Uterus (tissue), 4 donors: Measurements from ENCODE around the gene OPCML. TPM values are rescaled to one million over a fixed set of nuclear protein-coding genes. Genes with fewer than 3 reads are reported as not detected.

ENCODE experiments used
- DNase-seq, 2 donors: peaks; one replicate each; pipeline ENCODE4 v3.0.0-alpha.2; 2019 to 2020
- H3K27ac ChIP-seq, 2 donors: fragments of 200-600 bp; sonication (generic); 1 replicate in 1 of 2; 2 replicates in 1 of 2; pipeline ENCODE4 v1.5.1; 2016 to 2018
- H3K27me3 ChIP-seq, 2 donors: fragments of 200-600 bp; sonication (generic); one replicate each; pipeline ENCODE4 v1.5.1; 2018 to 2019; ENCODE audit warnings: control low read depth in 1 of 2
- H3K36me3 ChIP-seq, 2 donors: fragments of 200-600 bp; sonication (generic); one replicate each; pipeline ENCODE4 v1.5.1; 2019; ENCODE audit warnings: control low read depth in 1 of 2
- H3K4me1 ChIP-seq, 2 donors: fragments of 200-600 bp; sonication (generic); one replicate each; pipeline ENCODE4 v1.5.1; 2018 to 2019; ENCODE audit warnings: control low read depth in 1 of 2
- H3K4me3 ChIP-seq, 2 donors: fragments of 200-600 bp; sonication (generic); 1 replicate in 1 of 2; 2 replicates in 1 of 2; pipeline ENCODE4 v1.5.1; 2018 to 2019; ENCODE audit warnings: mild to moderate bottlenecking in 1 of 2
- H3K9me3 ChIP-seq, 2 donors: fragments of 200-600 bp; sonication (generic); one replicate each; pipeline ENCODE4 v1.5.1; 2019; ENCODE audit warnings: control low read depth in 1 of 2
- CTCF ChIP-seq, 4 experiments: fragments of 200-600 bp in 2 of 4; fragments of 450-650 bp in 2 of 4; sonication (generic) in 2 of 4; IDR thresholded peaks; one replicate each; pipeline ENCODE4 v1.5.1; 2016 to 2019; ENCODE audit warnings: antibody characterized with exemption in 4 of 4, mild to moderate bottlenecking in 2 of 4, moderate library complexity in 1 of 4
- POLR2A ChIP-seq, 2 donors: fragments of 450-650 bp; IDR thresholded peaks; one replicate each; pipeline ENCODE4 v1.6.1; 2016; ENCODE audit warnings: antibody characterized with exemption in 2 of 2, mild to moderate bottlenecking in 1 of 2, moderate library complexity in 1 of 2
- intact Hi-C: fragments of 100-400 bp; cut with DNase I; formaldehyde crosslinking; loops from one replicate; pipeline ENCODE4 v1.15.1; 2023; ENCODE audit warnings: low total_unique reads
- total RNA-seq, 4 donors: library from RNA; depleted of rRNA in 3 of 4; stranded (reverse); fragments of >200 nt in 3 of 4; gene quantifications; one replicate each; pipeline versions ENCODE4 v1.1.0 to v1.2.4, GENCODE V29; 2014 to 2023
- donor health status: DM: yes; HTN: yes; CAD: no.

Gene OPCML
- total RNA-seq, 4 donors from 2014 or later: under 0.01 to 3.9 (median 1.7) TPM

DNA sequence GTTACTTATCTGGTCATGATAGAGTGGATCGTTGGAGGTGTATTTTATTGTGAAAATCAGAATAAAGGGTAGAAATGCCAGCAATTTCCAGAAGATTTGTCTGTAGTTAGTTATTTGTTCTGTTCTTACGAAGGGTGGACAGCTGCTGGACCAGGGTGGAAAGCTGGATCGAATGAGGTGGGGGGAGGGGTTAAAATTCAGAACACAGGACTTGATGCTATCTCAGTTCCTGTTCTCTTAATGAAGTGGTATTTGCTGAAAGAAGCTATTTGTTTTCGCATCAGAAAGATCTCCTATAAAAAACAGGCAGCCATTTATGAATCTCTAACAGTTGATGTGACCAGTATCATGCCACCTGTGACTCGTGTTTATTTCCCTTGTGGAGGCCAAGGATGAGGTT, 556.2 kb downstream of the OPCML start:
- no peaks in the 10 kb centered on the region for H3K36me3 ChIP-seq
- H3K4me1 ChIP-seq: no peaks in the 10 kb centered on the region
- H3K27me3 ChIP-seq: no peaks in the 10 kb centered on the region
- H3K27ac ChIP-seq: no peak overlapping the region
- H3K9me3 ChIP-seq: no peaks in the 10 kb centered on the region
- no peak overlapping the region for H3K4me3 ChIP-seq
- DNase-seq: no peak
- TF ChIP-seq CTCF (IDR thresholded peaks at IDR 0.05) (no peak), POLR2A (IDR thresholded peaks at IDR 0.05) (no peak)
- intact Hi-C loops: no loop called here

GRCh38 chr11:132973686-132974085, 558.6 kb downstream of the OPCML start:
- Histone ChIP-seq H3K4me3 (no peak overlapping the region), H3K27ac (no peak overlapping the region), H3K27me3 (no peaks in the 10 kb centered on the region), H3K36me3 (no peaks in the 10 kb centered on the region), H3K4me1 (no peaks in the 10 kb centered on the region), H3K9me3 (no peaks in the 10 kb centered on the region)
- TF ChIP-seq CTCF (IDR thresholded peaks at IDR 0.05) (no peak), POLR2A (IDR thresholded peaks at IDR 0.05) (no peak)
- intact Hi-C loops: no loop called here
- DNase-seq: no peak

DNA sequence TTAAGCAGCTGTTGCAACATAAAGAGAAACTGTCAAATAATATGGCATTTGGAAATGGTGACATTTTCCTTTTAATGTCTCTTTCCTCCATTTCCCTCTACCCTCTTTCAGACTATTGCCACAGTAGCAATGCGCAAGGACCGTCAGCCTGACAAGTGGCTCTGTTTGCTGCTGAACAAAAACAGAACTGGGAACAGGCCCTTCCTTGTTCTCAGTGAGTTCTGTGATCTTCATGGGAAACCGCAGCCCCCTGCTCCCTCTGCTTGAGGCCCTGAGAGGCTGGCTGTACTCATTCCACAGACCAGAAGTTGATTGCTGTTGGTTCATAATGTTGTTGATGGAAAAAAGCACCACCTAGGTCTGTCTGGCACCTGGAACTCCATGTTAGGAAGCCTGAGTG, 559.7 kb downstream of the OPCML start:
- Histone ChIP-seq H3K4me1 (no peaks in the 10 kb centered on the region), H3K4me3 (no peak overlapping the region), H3K27ac (no peak overlapping the region), H3K36me3 (no peaks in the 10 kb centered on the region), H3K9me3 (no peaks in the 10 kb centered on the region), H3K27me3 (no peaks in the 10 kb centered on the region)
- no peak for DNase-seq
- intact Hi-C loops: no loop called here
- TF ChIP-seq CTCF (IDR thresholded peaks at IDR 0.05) (no peak), POLR2A (IDR thresholded peaks at IDR 0.05) (no peak)

GRCh38 chr11:132971351-132971750, 561.0 kb downstream of the OPCML start:
- intact Hi-C loops: no loop called here
- Histone ChIP-seq H3K27ac (no peak overlapping the region), H3K36me3 (no peaks in the 10 kb centered on the region), H3K4me3 (no peak overlapping the region), H3K27me3 (no peaks in the 10 kb centered on the region), H3K9me3 (no peaks in the 10 kb centered on the region), H3K4me1 (no peaks in the 10 kb centered on the region)
- DNase-seq: no peak
- TF ChIP-seq CTCF (IDR thresholded peaks at IDR 0.05) (no peak), POLR2A (IDR thresholded peaks at IDR 0.05) (no peak)

DNA sequence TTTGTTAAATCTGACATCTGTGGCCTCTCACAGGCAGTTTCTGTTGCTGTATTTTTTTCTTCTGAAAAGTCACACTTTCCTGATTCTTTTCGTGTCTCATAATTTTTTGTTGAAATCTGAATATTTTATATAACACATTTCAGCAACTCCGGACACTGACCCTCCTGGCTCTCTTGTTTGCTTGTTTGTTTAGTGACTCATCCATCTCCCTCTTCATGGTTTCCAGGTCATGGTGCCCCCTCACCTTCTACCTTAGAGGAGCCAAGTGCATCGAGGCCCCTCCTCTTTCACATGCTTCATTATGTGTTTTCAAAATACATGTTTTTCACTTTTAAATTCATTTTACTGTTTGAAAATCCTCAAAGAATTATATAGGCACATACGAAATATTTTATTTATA, 562.4 kb downstream of the OPCML start:
- no peak for DNase-seq
- no peak overlapping the region for H3K4me3 ChIP-seq
- no peaks in the 10 kb centered on the region for H3K27me3 ChIP-seq
- TF ChIP-seq POLR2A (IDR thresholded peaks at IDR 0.05) (no peak), CTCF (IDR thresholded peaks at IDR 0.05) (no peak)
- intact Hi-C loops: no loop called here
- no peaks in the 10 kb centered on the region for H3K9me3 ChIP-seq
- H3K36me3 ChIP-seq: no peaks in the 10 kb centered on the region
- no peaks in the 10 kb centered on the region for H3K4me1 ChIP-seq
- H3K27ac ChIP-seq: no peak overlapping the region
